ENCODE data around the gene PRTG.
"Not testable (repeated sequence)": the region's sequence is repeated elsewhere in the genome, so short reads cannot be mapped to it uniquely, and the experiment has no call there.

Gene PRTG

GRCh38 chr15:55698653-55699052 lies 44.3 kb downstream of the PRTG start:
- DNase-seq = no peak

GRCh38 chr15:55696221-55696620 lies 46.7 kb downstream of the PRTG start:
- no peak for DNase-seq

- no peak for DNase-seq
Measured at GRCh38 chr15:55695432-55695831, 47.5 kb downstream of the PRTG start.

GRCh38 chr15:55694652-55695150 lies 48.3 kb downstream of the PRTG start:
- no peak for DNase-seq

- DNase-seq = not testable (repeated sequence)
Measured at GRCh38 chr15:55693116-55693515, 49.8 kb downstream of the PRTG start.

- no peak for DNase-seq
Measured at GRCh38 chr15:55687792-55688191, 55.2 kb downstream of the PRTG start.

- no peak for DNase-seq
Measured at GRCh38 chr15:55685286-55685685, 57.7 kb downstream of the PRTG start.

- DNase-seq = no peak
Measured at GRCh38 chr15:55683376-55683775, 59.6 kb downstream of the PRTG start.

- no peak for DNase-seq
Measured at GRCh38 chr15:55681631-55682030, 61.3 kb downstream of the PRTG start.

- DNase-seq = no peak
Measured at GRCh38 chr15:55676507-55676906, 66.4 kb downstream of the PRTG start.

GRCh38 chr15:55673287-55673686 lies 69.7 kb downstream of the PRTG start:
- DNase-seq = no peak

- DNase-seq = no peak
Measured at GRCh38 chr15:55669270-55669669, 73.7 kb downstream of the PRTG start.

- no peak for DNase-seq
Measured at GRCh38 chr15:55665605-55666227, 77.2 kb downstream of the PRTG start.

- DNase-seq = no peak
Measured at GRCh38 chr15:55661428-55661827, 81.5 kb downstream of the PRTG start.

GRCh38 chr15:55660153-55660552 lies 82.8 kb downstream of the PRTG start:
- DNase-seq = no peak

- DNase-seq = no peak
Measured at GRCh38 chr15:55659481-55659880, 83.5 kb downstream of the PRTG start.

- no peak for DNase-seq
Measured at GRCh38 chr15:55658886-55659285, 84.1 kb downstream of the PRTG start.

- DNase-seq = no peak
Measured at GRCh38 chr15:55654561-55655031, 88.4 kb downstream of the PRTG start.

GRCh38 chr15:55652909-55653495 lies 90.0 kb downstream of the PRTG start:
- no peak for DNase-seq

- no peak for DNase-seq
Measured at GRCh38 chr15:55652359-55652758, 90.6 kb downstream of the PRTG start.

GRCh38 chr15:55649058-55649423 lies 93.9 kb downstream of the PRTG start:
- DNase-seq = no peak

- DNase-seq = no peak
Measured at GRCh38 chr15:55638764-55639163, 104.2 kb downstream of the PRTG start.

- no peak for DNase-seq
Measured at GRCh38 chr15:55637086-55637485, 105.9 kb downstream of the PRTG start.

- DNase-seq = no peak
Measured at GRCh38 chr15:55633731-55634130, 109.2 kb downstream of the PRTG start.

- no peak for DNase-seq
Measured at GRCh38 chr15:55632434-55632833, 110.5 kb downstream of the PRTG start.
